ENCODE measurements around the gene GPC2.

GPC2 gene

GRCh38 chr7:100156331-100157068 is 20.7 kb downstream of the GPC2 start:
- H3K4me3 ChIP-seq (ENCODE audit: low read depth, low read length): peak overlapping the region; percentile 78; the same call in 1 of the 2 replicates
- DNase-seq (ENCODE audit: low read depth): peak; percentile 44
- no peak for TF ChIP-seq CTCF (IDR thresholded peaks at IDR 0.05; ENCODE audit: insufficient read depth, low read depth, low read length, missing control alignments)

DNA sequence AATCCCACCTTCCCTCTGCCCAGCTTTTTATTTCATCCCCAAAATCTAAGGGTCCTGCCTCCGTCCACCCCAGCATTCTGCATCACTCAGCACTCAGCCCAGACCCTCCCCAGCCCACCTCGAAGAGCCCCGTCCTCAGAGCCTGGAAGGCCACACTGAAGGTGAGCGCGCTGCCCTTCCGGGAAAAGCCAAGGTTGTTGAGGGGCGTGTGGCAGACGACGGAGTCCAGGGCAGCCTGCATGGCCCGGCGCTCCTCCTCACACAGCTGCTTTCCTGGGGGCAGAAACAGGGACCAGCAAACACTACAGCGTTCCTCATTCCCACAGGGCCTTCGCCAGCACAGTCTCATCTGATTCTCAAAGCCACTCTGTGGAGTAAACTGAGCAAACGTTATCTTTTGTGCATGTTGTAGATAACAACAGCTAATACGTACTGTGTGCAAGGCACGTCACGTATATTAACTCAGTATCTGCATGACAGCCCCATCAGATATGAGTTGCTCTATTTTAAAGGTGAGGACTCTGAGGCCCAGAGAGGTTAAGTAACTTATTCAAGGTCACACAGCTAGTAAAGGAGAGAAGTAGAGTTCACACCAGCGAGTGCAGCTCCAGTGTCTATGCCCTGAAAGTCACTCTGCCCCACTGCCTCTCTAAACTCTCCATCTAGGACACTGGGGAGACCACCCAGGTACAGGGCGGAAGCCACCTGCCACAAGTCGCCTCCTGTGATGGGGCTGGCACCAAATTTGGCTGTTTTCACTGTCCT is 21.4 kb downstream of the GPC2 start:
- H3K4me3 ChIP-seq (ENCODE audit: low read depth, low read length): no peak overlapping the region
- no peak for TF ChIP-seq CTCF (IDR thresholded peaks at IDR 0.05; ENCODE audit: insufficient read depth, low read depth, low read length, missing control alignments)
- DNase-seq (ENCODE audit: low read depth): no peak

- no peak for DNase-seq (ENCODE audit: low read depth)
- H3K4me3 ChIP-seq (ENCODE audit: low read depth, low read length): no peak overlapping the region
- no peak for TF ChIP-seq CTCF (IDR thresholded peaks at IDR 0.05; ENCODE audit: insufficient read depth, low read depth, low read length, missing control alignments)
Measured at GRCh38 chr7:100154651-100155491, 22.3 kb downstream of the GPC2 start.

- no peak overlapping the region for H3K4me3 ChIP-seq (ENCODE audit: low read depth, low read length)
- DNase-seq (ENCODE audit: low read depth): no peak
- no peak for TF ChIP-seq CTCF (IDR thresholded peaks at IDR 0.05; ENCODE audit: insufficient read depth, low read depth, low read length, missing control alignments)
Measured at GRCh38 chr7:100153708-100154535, 23.3 kb downstream of the GPC2 start.

DNA sequence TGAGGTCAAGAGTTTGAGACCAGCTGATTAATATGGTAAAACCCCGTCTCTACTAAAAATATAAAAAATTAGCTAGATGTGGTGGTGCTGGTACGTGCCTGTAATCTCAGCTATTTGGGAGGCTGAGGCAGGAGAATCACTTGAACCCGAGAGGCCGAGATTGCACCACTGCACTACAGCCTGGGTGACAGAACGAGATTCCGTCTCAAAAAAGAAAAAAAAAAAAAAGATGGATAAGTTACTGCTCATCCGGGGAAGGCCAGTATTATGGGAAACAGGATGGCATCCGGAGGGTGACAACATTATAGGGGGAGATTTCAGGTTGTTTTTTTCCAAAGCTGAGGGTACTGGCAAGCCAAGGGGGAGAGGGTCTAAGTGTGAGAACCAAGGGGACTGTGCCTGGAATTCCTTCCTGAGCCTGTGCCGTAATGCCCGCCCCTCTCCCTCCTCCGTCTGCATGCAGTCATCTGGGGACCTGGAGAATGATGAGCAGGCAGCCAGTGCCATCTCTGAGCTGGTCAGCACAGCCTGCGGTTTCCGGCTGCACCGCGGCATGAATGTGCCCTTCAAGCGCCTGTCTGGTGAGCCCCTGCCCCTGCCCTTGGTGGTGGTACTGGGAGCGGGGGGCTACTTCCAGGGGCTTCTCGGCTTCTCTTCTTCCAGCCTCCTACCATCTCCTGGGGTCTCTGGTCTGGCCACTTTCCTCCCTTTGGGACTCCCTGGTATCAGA is 24.1 kb downstream of the GPC2 start:
- TF ChIP-seq CTCF (IDR thresholded peaks at IDR 0.05; ENCODE audit: insufficient read depth, low read depth, low read length, missing control alignments): no peak
- DNase-seq (ENCODE audit: low read depth): no peak

More for the DNA sequence above, 24.1 kb downstream of the GPC2 start:
- no peak overlapping the region for H3K4me3 ChIP-seq (ENCODE audit: low read depth, low read length)

Data from GM12865 (cell line).